ENCODE results near the gene GRIK1.

Gene GRIK1

GRCh38 chr21:29826386-29826785 lies 113.4 kb downstream of the GRIK1 start:
- no peak for DNase-seq

DNA sequence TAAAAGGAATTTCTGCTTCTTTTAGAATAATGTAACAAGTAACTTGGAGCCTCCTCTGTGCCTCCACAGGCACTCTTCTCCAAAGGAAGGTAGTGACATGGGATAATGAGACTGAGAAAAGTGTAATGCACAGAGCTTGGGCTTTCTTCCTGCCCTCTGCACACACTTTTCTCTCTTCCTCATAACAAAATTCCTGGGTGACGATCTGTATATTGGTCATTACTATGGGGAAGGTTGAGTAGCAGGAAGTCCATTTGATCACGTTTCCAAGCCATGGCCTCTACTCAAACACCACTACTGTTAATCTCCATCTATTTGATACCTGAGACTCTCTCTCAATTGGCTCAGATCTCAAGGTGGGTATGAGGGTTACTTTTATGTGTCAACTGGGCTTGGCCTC lies 113.9 kb downstream of the GRIK1 start:
- DNase-seq = no peak

- DNase-seq = no peak
Measured at GRCh38 chr21:29825345-29825744, 114.5 kb downstream of the GRIK1 start.

- DNase-seq = no peak
Measured at GRCh38 chr21:29822064-29822463, 117.7 kb downstream of the GRIK1 start.

GRCh38 chr21:29821230-29821629 lies 118.6 kb downstream of the GRIK1 start:
- no peak for DNase-seq

- no peak for DNase-seq
Measured at GRCh38 chr21:29819675-29820326, 120.0 kb downstream of the GRIK1 start.

- no peak for DNase-seq
Measured at GRCh38 chr21:29818383-29818921, 121.3 kb downstream of the GRIK1 start.

DNA sequence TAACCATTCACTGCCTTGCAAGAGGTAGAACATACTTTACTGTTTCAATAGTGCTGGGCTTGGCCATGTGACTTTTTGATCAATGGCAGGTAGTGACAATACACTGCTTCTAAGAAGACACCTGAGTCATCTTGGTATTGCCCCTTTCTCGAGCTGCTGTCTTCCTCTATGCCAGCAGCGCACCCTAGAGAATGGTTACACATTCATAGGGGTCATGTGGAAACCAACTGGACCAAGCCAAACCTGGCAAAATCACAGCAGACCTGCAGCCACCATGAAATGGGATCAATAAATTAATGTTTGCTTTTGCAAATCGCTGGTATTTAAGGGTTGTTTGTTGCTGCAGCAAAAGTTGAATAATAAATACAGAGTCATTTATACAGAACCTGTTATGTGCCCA lies 122.3 kb downstream of the GRIK1 start:
- no peak for DNase-seq

DNA sequence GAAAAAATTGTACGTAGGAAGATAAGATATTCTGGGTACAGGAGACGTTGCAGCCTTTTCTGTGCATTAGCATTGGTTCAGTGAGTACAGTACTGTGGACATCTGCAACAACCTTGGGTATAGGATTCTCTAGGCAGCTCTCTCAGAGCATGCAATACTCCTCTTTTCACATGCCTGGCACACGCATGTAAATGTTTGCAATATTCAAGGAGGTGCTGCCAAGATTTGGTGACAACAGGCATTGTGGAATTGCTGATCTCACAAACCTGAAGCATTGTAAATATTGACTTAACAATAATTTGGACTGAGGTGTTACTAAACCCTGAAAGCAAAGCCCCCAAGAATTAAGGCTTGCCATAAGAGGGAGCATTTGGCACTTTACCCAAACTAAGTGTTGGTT lies 126.8 kb downstream of the GRIK1 start:
- DNase-seq = no peak

GRCh38 chr21:29810871-29811270 lies 128.9 kb downstream of the GRIK1 start:
- DNase-seq = no peak

- DNase-seq = no peak
Measured at GRCh38 chr21:29808153-29808552, 131.6 kb downstream of the GRIK1 start.

DNA sequence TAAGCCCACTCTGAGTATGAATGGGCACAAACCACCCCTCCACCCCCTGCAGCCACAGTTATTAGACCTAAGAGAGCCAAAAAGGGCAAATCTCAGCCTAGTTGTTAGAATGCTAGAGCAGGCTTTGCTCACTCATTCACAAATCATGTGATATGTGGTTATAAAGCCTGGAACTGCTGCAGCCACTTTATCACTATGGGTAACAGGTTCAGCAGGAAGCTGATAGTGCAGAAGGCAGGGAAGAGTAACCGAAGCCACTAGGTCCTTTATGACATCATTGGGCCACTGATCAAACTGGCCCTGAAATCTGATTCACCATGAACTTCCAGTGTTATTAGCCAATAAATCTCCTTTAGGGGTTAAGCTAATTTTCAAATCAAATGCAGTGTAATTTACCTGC lies 134.7 kb downstream of the GRIK1 start:
- no peak for DNase-seq

GRCh38 chr21:29803191-29803590 lies 136.6 kb downstream of the GRIK1 start:
- no peak for DNase-seq

DNA sequence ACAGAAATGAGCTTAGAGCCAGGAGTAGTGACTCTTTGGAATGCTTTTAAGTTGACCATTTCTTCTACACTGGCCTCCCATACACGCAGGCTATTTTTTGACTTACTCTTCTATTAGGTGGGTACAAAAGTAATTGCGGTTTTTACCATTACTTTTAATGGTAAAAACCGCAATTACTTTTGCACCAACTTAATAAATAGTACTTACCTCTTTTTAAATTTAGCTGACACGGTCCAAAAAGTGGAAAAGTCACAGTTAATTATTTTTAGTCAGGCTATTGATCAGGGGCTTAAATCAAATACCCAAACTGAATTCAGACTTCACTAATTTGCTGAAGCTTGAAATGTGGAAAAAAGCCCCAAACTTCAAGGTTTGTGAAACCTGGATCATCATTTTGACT lies 138.7 kb downstream of the GRIK1 start:
- DNase-seq = no peak

DNA sequence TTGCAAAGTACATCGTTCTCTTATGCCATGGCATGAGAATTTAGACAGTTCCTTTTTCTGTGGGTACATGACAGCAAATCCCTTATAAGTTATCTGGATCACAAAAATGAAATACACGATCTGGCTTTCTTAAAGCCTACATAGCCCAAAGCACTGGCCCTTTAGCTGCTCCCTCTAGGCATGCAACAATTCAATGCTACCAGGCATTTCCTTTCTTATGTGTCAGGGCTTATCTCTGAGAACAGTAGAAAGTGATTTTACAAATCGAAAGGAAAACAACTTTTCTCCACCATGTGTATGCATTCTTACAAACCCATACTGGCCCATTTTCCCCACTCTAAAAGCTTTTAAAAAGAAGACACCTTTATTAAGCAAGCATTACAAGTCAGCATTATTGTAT lies 139.7 kb downstream of the GRIK1 start:
- DNase-seq = no peak

DNA sequence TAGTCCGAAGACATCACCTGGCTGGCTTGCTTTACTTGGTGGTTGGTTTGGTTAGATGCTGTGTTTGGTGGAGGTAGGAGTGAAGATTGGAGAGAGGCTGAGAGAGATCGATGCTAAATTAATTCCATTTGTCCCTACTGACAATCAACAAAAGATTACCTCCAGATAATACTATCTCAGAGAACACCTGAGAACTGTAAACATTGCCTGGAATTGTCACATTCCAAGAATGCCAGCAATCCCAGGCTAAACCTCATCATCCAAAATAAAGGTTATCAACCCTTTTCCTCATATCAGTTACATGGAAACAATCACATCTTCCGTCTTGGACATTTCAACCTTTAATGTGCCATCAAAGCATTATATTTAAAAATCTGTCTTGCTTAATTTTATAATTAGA lies 141.0 kb downstream of the GRIK1 start:
- no peak for DNase-seq

DNA sequence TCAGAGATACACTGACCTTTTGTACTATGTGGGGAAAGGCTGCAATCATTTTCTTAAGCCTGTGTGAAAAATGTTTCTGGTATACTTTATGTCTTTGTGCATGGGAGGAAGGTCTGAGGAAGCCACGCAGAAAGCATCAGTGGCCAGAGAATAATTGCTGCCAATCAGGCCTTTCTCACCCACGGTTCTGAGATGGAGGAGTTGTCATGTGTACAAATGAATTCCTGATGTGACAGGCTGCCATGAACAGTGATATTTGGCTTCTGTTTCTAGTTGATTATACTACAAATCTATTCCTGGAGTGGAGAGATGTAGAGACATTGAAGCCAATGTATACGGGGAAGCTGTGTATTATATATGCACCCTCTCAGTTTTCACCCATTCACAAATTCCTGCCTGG lies 142.6 kb downstream of the GRIK1 start:
- DNase-seq = no peak

DNA sequence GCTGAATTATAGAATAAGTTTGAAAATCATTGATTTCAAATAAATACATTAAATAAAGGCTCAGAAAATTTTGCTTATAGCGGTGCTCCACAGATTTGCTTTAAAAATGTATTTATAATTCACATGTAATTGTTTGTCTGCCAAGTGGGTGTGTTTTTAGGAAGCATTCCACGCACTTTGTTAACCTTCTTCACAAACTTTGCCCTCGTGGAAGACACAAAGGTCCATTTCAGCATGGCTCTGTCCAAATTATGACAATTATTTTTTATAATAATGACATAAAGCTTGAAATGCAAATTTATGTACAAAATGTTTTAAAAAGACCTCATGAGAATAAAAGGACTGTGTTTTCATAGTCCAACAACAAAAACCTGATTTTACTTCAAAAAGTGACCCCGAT lies 146.1 kb downstream of the GRIK1 start:
- DNase-seq = no peak

- DNase-seq = no peak
Measured at GRCh38 chr21:29789393-29789792, 150.4 kb downstream of the GRIK1 start.

GRCh38 chr21:29788752-29789151 lies 151.0 kb downstream of the GRIK1 start:
- no peak for DNase-seq

GRCh38 chr21:29787361-29787909 lies 152.4 kb downstream of the GRIK1 start:
- DNase-seq = no peak

- DNase-seq = no peak
Measured at GRCh38 chr21:29786496-29787360, 153.1 kb downstream of the GRIK1 start.

GRCh38 chr21:29777160-29777559 lies 162.6 kb downstream of the GRIK1 start:
- no peak for DNase-seq

DNA sequence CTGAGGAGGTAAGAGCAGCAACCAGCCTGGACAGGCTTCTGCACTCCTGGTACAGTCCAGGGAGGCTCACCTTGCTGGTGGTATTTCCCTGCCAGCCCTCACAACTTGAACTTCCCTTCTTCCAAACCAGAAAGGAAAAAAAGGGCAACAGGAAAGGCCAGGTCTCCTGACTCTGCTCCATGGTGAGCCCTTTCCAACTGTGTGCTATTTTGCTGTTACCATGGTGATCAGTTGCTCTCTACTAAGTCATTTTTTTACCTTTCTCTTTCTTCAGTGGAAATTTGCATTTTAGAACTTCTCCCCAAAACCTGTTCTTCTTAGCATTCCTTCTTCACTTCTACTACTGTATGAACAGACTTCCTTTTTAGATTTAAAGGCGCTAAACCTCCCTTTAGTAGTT lies 164.3 kb downstream of the GRIK1 start:
- no peak for DNase-seq
